Mesothelial cell of epicardium (in vitro differentiated cells): ENCODE data around the gene PLGRKT. TPM values are rescaled to one million over a fixed set of nuclear protein-coding genes. Genes with fewer than 3 reads are reported as not detected.

ENCODE experiments used
- DNase-seq, 2 experiments: peaks; one replicate each; pipeline ENCODE4 v3.0.0; 2021; ENCODE audit warnings: low spot score in 2 of 2; ENCODE audit not compliant: unreplicated experiment in 2 of 2
- H3K27ac Mint-ChIP-seq: 2 replicates; pipeline ENCODE4 v1.8.0; 2021; ENCODE audit warnings: mixed read lengths
- H3K27me3 Mint-ChIP-seq: 2 replicates; pipeline ENCODE4 v1.8.0; 2021; ENCODE audit warnings: low read depth, mixed read lengths
- H3K36me3 Mint-ChIP-seq: 2 replicates; pipeline ENCODE4 v1.8.0; 2021; ENCODE audit warnings: mixed read lengths
- H3K4me1 Mint-ChIP-seq: 2 replicates; pipeline ENCODE4 v1.8.0; 2021; ENCODE audit warnings: mixed read lengths
- H3K4me3 Mint-ChIP-seq: 2 replicates; pipeline ENCODE4 v1.8.0; 2021; ENCODE audit warnings: mild to moderate bottlenecking, moderate library complexity, mixed read lengths
- H3K9me3 Mint-ChIP-seq: 2 replicates; pipeline ENCODE4 v1.8.0; 2021; ENCODE audit warnings: mixed read lengths
- total RNA-seq: library from RNA; stranded (reverse); gene quantifications from 3 replicates; pipeline ENCODE4 v1.2.1, GENCODE V29; 2021
- TF ChIP-seq, protein P1 (sequence below): fragments of 200-600 bp; sonication (generic); IDR thresholded peaks from one replicate; pipeline ENCODE4 v1.5.0; 2021; ENCODE audit warnings: antibody characterized with exemption; ENCODE audit not compliant: unreplicated experiment

Gene PLGRKT
- total RNA-seq, 1 donor from 2014 or later = 19.6 TPM

DNA sequence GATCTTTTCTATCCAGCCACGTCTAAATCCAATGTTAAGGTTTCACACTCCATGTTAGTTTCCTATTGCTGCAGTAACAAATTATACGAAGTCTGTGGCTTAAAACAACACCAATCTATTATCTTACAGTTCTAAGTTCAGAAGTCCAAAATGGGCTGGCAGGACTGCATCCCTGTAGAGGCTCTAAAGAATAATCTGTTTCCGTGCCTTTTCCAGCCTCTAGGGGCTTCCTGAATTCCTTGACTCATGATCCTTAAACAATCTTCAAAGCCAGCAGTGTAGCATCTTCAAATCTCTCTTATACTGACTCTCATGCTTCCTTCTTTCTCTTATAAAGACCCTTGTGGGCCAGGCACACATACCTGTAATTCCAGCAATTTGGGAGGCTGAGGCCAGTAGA, 6.8 kb downstream of the PLGRKT start:
- H3K4me3 Mint-ChIP-seq = no peak overlapping the region
- no peaks in the 10 kb centered on the region for H3K4me1 Mint-ChIP-seq
- no peaks in the 10 kb centered on the region for H3K27me3 Mint-ChIP-seq
- H3K27ac Mint-ChIP-seq = no peak overlapping the region
- DNase-seq = no peak
- H3K9me3 Mint-ChIP-seq = peaks cover 4% of the 10 kb centered on the region
- TF ChIP-seq, protein P1, sequence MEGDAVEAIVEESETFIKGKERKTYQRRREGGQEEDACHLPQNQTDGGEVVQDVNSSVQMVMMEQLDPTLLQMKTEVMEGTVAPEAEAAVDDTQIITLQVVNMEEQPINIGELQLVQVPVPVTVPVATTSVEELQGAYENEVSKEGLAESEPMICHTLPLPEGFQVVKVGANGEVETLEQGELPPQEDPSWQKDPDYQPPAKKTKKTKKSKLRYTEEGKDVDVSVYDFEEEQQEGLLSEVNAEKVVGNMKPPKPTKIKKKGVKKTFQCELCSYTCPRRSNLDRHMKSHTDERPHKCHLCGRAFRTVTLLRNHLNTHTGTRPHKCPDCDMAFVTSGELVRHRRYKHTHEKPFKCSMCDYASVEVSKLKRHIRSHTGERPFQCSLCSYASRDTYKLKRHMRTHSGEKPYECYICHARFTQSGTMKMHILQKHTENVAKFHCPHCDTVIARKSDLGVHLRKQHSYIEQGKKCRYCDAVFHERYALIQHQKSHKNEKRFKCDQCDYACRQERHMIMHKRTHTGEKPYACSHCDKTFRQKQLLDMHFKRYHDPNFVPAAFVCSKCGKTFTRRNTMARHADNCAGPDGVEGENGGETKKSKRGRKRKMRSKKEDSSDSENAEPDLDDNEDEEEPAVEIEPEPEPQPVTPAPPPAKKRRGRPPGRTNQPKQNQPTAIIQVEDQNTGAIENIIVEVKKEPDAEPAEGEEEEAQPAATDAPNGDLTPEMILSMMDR = no peak
- H3K36me3 Mint-ChIP-seq = peaks cover 37% of the 10 kb centered on the region

DNA sequence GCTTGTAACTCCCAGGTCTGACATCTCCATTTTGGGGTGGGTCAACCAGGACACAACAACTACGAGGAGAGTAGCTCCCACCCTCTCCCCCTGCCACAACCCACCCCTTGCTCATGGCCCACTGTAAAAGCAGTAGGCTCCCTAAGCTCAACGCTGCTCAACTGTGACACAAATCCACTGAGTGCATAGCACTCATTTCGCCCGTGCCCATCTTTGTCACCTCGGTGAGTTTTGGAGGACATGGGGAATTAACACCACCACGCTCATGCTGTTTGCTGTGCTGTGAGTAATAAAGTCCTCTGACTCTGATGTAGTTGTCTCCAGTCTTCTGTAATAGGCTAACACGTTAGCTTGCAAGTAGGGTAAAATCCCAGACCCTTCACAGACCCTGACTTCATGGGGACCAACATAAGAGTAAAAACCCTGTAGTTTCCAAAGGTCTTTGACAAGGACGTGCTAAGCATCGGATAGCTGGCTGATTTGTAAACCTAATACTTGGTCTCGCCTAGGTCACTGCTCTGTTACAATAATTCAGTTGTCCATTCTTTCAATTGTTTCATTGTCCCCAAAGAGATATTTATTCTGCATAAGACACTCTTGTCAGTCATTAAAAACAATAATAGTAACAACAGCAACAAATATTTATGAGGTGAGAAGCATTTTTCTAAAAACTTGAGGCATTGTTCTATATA, 7.7 kb downstream of the PLGRKT start:
- H3K36me3 Mint-ChIP-seq = peaks cover 30% of the 10 kb centered on the region
- H3K9me3 Mint-ChIP-seq = peaks cover 4% of the 10 kb centered on the region
- H3K4me3 Mint-ChIP-seq = no peak overlapping the region
- DNase-seq = no peak
- no peak overlapping the region for H3K27ac Mint-ChIP-seq
- TF ChIP-seq, protein P1 = no peak
- no peaks in the 10 kb centered on the region for H3K4me1 Mint-ChIP-seq
- no peaks in the 10 kb centered on the region for H3K27me3 Mint-ChIP-seq

DNA sequence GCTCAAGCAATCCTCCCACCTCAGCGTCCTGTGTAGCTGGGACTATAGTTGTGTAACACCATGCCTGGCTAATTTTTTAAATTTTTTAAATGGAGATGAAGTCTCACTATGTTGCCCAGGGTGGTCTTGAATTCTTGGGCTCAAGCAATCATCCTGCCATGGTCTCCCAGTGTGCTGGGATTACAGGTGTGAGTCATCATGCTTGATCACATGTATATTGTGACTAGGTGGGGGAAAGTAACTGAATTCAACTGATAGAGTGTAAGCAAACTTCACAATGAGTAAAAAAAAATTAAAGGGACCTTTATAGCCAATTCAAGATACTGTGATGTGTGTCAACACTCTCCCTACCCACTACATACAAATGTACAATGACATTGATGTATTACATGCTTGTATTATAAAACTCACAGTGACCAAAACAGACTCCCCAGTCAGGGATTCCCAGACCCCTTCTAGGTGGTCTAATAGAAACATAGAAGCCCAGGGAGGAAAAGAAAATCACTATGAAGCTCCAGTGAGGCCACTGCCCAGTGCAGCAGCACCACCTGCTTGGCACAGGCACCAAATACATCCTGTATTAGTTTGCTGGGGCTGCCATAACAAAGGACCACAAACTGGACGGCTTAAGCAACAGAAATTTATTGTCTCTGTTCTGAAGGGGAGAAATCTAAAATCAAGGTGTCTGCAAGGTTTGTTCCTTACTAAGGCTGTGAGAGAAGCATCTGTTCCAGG, 8.8 kb downstream of the PLGRKT start:
- peaks cover 25% of the 10 kb centered on the region for H3K36me3 Mint-ChIP-seq
- no peaks in the 10 kb centered on the region for H3K4me1 Mint-ChIP-seq
- no peak for DNase-seq
- H3K9me3 Mint-ChIP-seq = peaks cover 6% of the 10 kb centered on the region
- no peak overlapping the region for H3K4me3 Mint-ChIP-seq
- no peak overlapping the region for H3K27ac Mint-ChIP-seq
- no peaks in the 10 kb centered on the region for H3K27me3 Mint-ChIP-seq
- TF ChIP-seq, protein P1 = no peak

DNA sequence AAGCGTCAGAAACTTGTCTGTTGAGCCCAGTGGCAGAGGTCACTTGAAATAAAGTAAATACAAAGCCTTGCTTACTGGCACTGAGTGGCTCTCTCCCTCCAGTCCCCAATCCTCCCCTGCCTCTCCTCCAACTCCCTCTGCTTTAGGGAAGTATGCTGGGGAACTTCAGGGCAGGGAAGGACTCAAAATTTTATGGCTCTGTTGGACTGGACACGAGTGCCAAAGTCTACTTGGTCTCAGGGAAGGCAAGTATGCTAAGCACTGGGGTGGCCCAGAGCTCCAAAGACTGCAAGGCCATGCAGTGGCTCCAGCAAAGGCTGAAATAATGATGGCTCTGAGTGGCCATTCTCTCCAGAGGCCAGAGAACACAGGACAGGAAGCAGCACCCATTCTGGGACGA, 9.6 kb downstream of the PLGRKT start:
- no peak for DNase-seq
- Mint-ChIP-seq H3K27me3 (no peaks in the 10 kb centered on the region), H3K36me3 (peaks cover 21% of the 10 kb centered on the region), H3K9me3 (peaks cover 6% of the 10 kb centered on the region), H3K4me1 (no peaks in the 10 kb centered on the region), H3K4me3 (no peak overlapping the region), H3K27ac (no peak overlapping the region)
- TF ChIP-seq, protein P1 = no peak

DNA sequence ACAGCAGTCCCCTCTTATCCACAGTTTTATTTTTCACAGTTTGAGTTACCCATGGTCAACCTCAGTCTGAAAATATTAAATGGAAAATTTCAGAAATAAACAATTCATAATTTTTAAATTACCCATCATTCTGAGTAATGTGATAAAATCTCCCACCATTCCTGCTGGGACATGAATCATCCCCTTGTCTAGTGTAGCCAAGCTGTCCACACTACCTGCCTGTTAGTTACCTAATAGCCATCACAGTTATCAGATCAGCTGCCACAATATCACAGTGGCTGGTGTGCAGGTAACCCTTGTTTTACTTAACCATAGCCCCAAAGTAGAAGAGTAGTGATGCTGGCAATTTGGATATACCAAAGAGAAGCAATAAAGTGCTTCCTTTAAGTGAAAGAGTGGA, 10.7 kb downstream of the PLGRKT start:
- H3K4me1 Mint-ChIP-seq = no peaks in the 10 kb centered on the region

More for the DNA sequence above, 10.7 kb downstream of the PLGRKT start:
- H3K4me3 Mint-ChIP-seq = no peak overlapping the region
- H3K27me3 Mint-ChIP-seq = no peaks in the 10 kb centered on the region
- DNase-seq = no peak
- H3K9me3 Mint-ChIP-seq = peaks cover 6% of the 10 kb centered on the region
- peaks cover 12% of the 10 kb centered on the region for H3K36me3 Mint-ChIP-seq
- TF ChIP-seq, protein P1 = no peak
- H3K27ac Mint-ChIP-seq = no peak overlapping the region
